Osteoblast (primary cell): ENCODE measurements around the gene CAPN15. TPM values are rescaled to one million over a fixed set of nuclear protein-coding genes. Genes with fewer than 3 reads are reported as not detected.

ENCODE experiments used
- DNase-seq: peaks from one replicate; pipeline ENCODE4 v3.0.0; 2011; ENCODE audit warnings: low spot score, mixed read lengths; ENCODE audit not compliant: insufficient read length; ENCODE audit errors: missing footprints
- H2AFZ ChIP-seq: 2 replicates; pipeline ENCODE4 v1.6.0; 2011; ENCODE audit warnings: mild to moderate bottlenecking, low read length
- H3K27ac ChIP-seq: 2 replicates; pipeline ENCODE4 v1.5.1; 2011; ENCODE audit warnings: mild to moderate bottlenecking, low read depth, low read length, moderate library complexity
- H3K27me3 ChIP-seq: 2 replicates; pipeline ENCODE4 v1.6.0; 2012; ENCODE audit warnings: mild to moderate bottlenecking, control low read depth, inconsistent platforms, low read length, moderate library complexity; ENCODE audit not compliant: insufficient read depth
- H3K36me3 ChIP-seq: 2 replicates; pipeline ENCODE4 v1.5.1; 2011; ENCODE audit warnings: mild to moderate bottlenecking, low read length, control low read depth, moderate library complexity; ENCODE audit not compliant: insufficient read depth
- H3K4me1 ChIP-seq: 2 replicates; pipeline ENCODE4 v1.5.1; 2011; ENCODE audit warnings: mild to moderate bottlenecking, low read length, control low read depth, moderate library complexity; ENCODE audit not compliant: insufficient read depth
- H3K4me2 ChIP-seq: 2 replicates; pipeline ENCODE4 v1.6.0; 2011; ENCODE audit warnings: mild to moderate bottlenecking, low read length; ENCODE audit not compliant: insufficient read depth
- H3K4me3 ChIP-seq: fragments of 200-600 bp; sonication (generic); 3 replicates; pipeline ENCODE4 v1.5.1; 2012; ENCODE audit warnings: mild to moderate bottlenecking, low read length, inconsistent platforms; ENCODE audit not compliant: insufficient read depth
- H3K79me2 ChIP-seq: 2 replicates; pipeline ENCODE4 v1.6.0; 2012; ENCODE audit warnings: mild to moderate bottlenecking, low read length, control low read depth, inconsistent platforms; ENCODE audit not compliant: insufficient read depth
- H3K9me3 ChIP-seq: 2 replicates; pipeline ENCODE4 v1.5.1; 2011; ENCODE audit warnings: low read depth, low read length, control low read depth
- H4K20me1 ChIP-seq: 2 replicates; pipeline ENCODE4 v1.6.0; 2012; ENCODE audit warnings: mild to moderate bottlenecking, low read length, control low read depth; ENCODE audit not compliant: insufficient read depth
- CTCF ChIP-seq: IDR thresholded peaks from 2 replicates; pipeline ENCODE4 v1.5.1; 2011; ENCODE audit warnings: mild to moderate bottlenecking, low read depth, low read length, moderate library complexity; ENCODE audit errors: extremely low read depth
- total RNA-seq: library from RNA; depleted of rRNA; stranded (reverse); fragments of >200 nt; gene quantifications from 2 replicates; pipeline ENCODE4 v1.2.3, GENCODE V29; 2012

The CAPN15 gene
- total RNA-seq, 1 donor = 27.1 TPM

- Histone ChIP-seq H3K4me2 (no peak overlapping the region), H4K20me1 (peaks cover 55% of the 10 kb centered on the region), H3K79me2 (peaks cover 69% of the 10 kb centered on the region), H3K27ac (no peak overlapping the region), H3K4me1 (peaks cover 10% of the 10 kb centered on the region), H3K9me3 (no peaks in the 10 kb centered on the region), H2AFZ (no peak overlapping the region), H3K27me3 (no peaks in the 10 kb centered on the region), H3K36me3 (no peaks in the 10 kb centered on the region), H3K4me3 (no peak overlapping the region)
- peak; percentile 78 for DNase-seq
- no peak for TF ChIP-seq CTCF
Measured at GRCh38 chr16:593406-593805, 65.9 kb downstream of the CAPN15 start.

- Histone ChIP-seq H2AFZ (no peak overlapping the region), H3K9me3 (no peaks in the 10 kb centered on the region), H3K4me1 (peaks cover 9% of the 10 kb centered on the region), H3K4me2 (no peak overlapping the region), H3K27me3 (no peaks in the 10 kb centered on the region), H3K27ac (no peak overlapping the region), H4K20me1 (peaks cover 54% of the 10 kb centered on the region), H3K4me3 (no peak overlapping the region), H3K79me2 (peaks cover 67% of the 10 kb centered on the region), H3K36me3 (no peaks in the 10 kb centered on the region)
- no peak for DNase-seq
- TF ChIP-seq CTCF = no peak
Measured at GRCh38 chr16:593807-594206, 66.3 kb downstream of the CAPN15 start.

GRCh38 chr16:595094-595528 is 67.6 kb downstream of the CAPN15 start:
- no peak for TF ChIP-seq CTCF
- Histone ChIP-seq H2AFZ (no peak overlapping the region), H4K20me1 (peaks cover 57% of the 10 kb centered on the region), H3K79me2 (peaks cover 76% of the 10 kb centered on the region), H3K4me1 (peaks cover 9% of the 10 kb centered on the region), H3K36me3 (peaks cover 4% of the 10 kb centered on the region), H3K27ac (no peak overlapping the region), H3K9me3 (no peaks in the 10 kb centered on the region), H3K4me2 (no peak overlapping the region), H3K4me3 (no peak overlapping the region), H3K27me3 (no peaks in the 10 kb centered on the region)
- DNase-seq = peak; percentile 50

GRCh38 chr16:595942-596735 is 68.6 kb downstream of the CAPN15 start:
- Histone ChIP-seq H2AFZ (no peak overlapping the region), H3K9me3 (no peaks in the 10 kb centered on the region), H3K4me3 (no peak overlapping the region), H3K36me3 (peaks cover 4% of the 10 kb centered on the region), H3K27ac (no peak overlapping the region), H3K4me1 (peaks cover 2% of the 10 kb centered on the region), H4K20me1 (peaks cover 50% of the 10 kb centered on the region), H3K27me3 (no peaks in the 10 kb centered on the region), H3K79me2 (peaks cover 69% of the 10 kb centered on the region), H3K4me2 (no peak overlapping the region)
- TF ChIP-seq CTCF = no peak
- DNase-seq = peak; percentile 80
